Measurements from ENCODE around the gene SNF8.

Gene SNF8

DNA sequence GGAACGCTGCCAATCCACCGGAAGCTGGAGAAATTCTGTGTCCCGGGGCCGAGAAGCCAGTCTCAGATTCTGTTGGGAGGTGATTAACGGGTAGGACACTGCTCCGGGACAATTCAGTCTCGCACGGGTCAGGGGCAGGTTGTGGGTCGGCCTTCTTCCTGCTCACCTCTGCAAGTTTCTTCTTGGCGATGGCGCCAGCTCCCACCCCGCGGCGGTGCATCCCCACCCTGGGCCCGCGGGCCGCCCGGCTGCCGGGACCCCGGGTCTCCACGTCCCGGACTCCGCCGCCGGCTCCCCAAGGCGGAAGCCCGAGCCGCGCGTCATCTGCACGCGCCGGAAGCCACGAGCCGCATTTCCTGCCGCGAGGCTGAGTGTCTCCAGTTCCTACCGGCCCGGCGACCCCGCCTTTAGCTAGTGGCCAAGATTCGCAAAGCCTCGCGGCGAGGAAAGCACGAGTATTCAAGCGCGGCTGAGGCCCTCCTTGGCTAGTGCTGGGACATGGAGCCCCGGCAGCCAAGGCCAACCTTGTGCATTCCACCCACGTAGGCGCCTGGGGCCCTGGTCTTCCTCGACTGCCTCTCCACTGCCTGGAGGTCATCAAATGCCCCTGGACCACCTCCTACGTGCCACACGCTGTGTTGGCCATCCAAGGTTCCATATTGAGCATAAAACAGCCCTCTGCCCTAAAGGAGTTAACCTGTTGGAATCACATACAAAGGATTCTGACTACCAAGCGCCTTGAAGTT is at the start of gene SNF8 (continued):
- TF ChIP-seq RBAK (tag by site-specific recombination; IDR thresholded peaks at IDR 0.05) (no peak), ZNF112 (tag by site-specific recombination; IDR thresholded peaks at IDR 0.05) (no peak), OSR2 (tag by site-specific recombination; IDR thresholded peaks at IDR 0.05) (no peak), YY1 (tag by site-specific recombination; IDR thresholded peaks at IDR 0.05) (peak; percentile 40; the same call in 1 of the 2 replicates), ZNF843 (tag by site-specific recombination; IDR thresholded peaks at IDR 0.05) (no peak), ZNF324 (tag by site-specific recombination; IDR thresholded peaks at IDR 0.05) (peak; percentile 53; the same call in 1 of the 2 replicates), ZNF114 (tag by site-specific recombination; IDR thresholded peaks at IDR 0.05) (no peak), ZNF549 (tag by site-specific recombination; IDR thresholded peaks at IDR 0.05) (no peak), KLF7 (tag by site-specific recombination; IDR thresholded peaks at IDR 0.05; ENCODE audit: borderline replicate concordance) (peak; percentile 14; the same call in 1 of the 2 replicates), ZNF629 (tag by site-specific recombination; IDR thresholded peaks at IDR 0.05) (peak; percentile 71), ZNF544 (tag by site-specific recombination; IDR thresholded peaks at IDR 0.05) (no peak), ZNF626 (tag by site-specific recombination; IDR thresholded peaks at IDR 0.05) (no peak), ZNF658 (tag by site-specific recombination; IDR thresholded peaks at IDR 0.05) (no peak), ZNF146 (tag by site-specific recombination; IDR thresholded peaks at IDR 0.05) (no peak), ZNF311 (tag by site-specific recombination; IDR thresholded peaks at IDR 0.05; ENCODE audit: borderline replicate concordance) (no peak), ZNF561 (tag by site-specific recombination; IDR thresholded peaks at IDR 0.05; ENCODE audit: borderline replicate concordance) (peak; percentile 70; the same call in 1 of the 2 replicates), MZF1 (tag by site-specific recombination; IDR thresholded peaks at IDR 0.05; ENCODE audit: borderline replicate concordance) (no peak), ZNF202 (tag by site-specific recombination; IDR thresholded peaks at IDR 0.05; ENCODE audit: borderline replicate concordance) (no peak), ZNF184 (tag by site-specific recombination; IDR thresholded peaks at IDR 0.05) (peak; percentile 48; the same call in 1 of the 2 replicates), ZNF404 (tag by site-specific recombination; IDR thresholded peaks at IDR 0.05) (no peak)
- TF ChIP-seq, protein P1, sequence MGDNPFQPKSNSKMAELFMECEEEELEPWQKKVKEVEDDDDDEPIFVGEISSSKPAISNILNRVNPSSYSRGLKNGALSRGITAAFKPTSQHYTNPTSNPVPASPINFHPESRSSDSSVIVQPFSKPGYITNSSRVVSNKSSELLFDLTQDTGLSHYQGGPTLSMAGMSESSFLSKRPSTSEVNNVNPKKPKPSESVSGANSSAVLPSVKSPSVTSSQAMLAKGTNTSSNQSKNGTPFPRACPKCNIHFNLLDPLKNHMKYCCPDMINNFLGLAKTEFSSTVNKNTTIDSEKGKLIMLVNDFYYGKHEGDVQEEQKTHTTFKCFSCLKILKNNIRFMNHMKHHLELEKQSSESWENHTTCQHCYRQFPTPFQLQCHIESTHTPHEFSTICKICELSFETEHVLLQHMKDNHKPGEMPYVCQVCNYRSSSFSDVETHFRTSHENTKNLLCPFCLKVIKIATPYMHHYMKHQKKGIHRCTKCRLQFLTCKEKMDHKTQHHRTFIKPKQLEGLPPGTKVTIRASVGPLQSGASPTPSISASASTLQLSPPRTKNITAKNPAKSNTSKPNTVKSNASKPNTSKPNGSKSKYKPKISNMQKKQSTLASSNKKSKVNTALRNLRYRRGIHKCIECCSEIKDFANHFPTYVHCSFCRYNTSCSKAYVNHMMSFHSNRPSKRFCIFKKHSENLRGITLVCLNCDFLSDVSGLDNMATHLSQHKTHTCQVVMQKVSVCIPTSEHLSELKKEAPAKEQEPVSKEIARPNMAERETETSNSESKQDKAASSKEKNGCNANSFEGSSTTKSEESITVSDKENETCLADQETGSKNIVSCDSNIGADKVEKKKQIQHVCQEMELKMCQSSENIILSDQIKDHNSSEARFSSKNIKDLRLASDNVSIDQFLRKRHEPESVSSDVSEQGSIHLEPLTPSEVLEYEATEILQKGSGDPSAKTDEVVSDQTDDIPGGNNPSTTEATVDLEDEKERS (tag by site-specific recombination; IDR thresholded peaks at IDR 0.05): no peak
- TF ChIP-seq, protein P2, sequence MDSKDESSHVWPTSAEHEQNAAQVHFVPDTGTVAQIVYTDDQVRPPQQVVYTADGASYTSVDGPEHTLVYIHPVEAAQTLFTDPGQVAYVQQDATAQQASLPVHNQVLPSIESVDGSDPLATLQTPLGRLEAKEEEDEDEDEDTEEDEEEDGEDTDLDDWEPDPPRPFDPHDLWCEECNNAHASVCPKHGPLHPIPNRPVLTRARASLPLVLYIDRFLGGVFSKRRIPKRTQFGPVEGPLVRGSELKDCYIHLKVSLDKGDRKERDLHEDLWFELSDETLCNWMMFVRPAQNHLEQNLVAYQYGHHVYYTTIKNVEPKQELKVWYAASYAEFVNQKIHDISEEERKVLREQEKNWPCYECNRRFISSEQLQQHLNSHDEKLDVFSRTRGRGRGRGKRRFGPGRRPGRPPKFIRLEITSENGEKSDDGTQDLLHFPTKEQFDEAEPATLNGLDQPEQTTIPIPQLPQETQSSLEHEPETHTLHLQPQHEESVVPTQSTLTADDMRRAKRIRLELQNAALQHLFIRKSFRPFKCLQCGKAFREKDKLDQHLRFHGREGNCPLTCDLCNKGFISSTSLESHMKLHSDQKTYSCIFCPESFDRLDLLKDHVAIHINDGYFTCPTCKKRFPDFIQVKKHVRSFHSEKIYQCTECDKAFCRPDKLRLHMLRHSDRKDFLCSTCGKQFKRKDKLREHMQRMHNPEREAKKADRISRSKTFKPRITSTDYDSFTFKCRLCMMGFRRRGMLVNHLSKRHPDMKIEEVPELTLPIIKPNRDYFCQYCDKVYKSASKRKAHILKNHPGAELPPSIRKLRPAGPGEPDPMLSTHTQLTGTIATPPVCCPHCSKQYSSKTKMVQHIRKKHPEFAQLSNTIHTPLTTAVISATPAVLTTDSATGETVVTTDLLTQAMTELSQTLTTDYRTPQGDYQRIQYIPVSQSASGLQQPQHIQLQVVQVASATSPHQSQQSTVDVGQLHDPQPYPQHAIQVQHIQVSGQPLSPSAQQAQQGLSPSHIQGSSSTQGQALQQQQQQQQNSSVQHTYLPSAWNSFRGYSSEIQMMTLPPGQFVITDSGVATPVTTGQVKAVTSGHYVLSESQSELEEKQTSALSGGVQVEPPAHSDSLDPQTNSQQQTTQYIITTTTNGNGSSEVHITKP (tag by site-specific recombination; IDR thresholded peaks at IDR 0.05): peak; percentile 82
- TF ChIP-seq, protein P3, sequence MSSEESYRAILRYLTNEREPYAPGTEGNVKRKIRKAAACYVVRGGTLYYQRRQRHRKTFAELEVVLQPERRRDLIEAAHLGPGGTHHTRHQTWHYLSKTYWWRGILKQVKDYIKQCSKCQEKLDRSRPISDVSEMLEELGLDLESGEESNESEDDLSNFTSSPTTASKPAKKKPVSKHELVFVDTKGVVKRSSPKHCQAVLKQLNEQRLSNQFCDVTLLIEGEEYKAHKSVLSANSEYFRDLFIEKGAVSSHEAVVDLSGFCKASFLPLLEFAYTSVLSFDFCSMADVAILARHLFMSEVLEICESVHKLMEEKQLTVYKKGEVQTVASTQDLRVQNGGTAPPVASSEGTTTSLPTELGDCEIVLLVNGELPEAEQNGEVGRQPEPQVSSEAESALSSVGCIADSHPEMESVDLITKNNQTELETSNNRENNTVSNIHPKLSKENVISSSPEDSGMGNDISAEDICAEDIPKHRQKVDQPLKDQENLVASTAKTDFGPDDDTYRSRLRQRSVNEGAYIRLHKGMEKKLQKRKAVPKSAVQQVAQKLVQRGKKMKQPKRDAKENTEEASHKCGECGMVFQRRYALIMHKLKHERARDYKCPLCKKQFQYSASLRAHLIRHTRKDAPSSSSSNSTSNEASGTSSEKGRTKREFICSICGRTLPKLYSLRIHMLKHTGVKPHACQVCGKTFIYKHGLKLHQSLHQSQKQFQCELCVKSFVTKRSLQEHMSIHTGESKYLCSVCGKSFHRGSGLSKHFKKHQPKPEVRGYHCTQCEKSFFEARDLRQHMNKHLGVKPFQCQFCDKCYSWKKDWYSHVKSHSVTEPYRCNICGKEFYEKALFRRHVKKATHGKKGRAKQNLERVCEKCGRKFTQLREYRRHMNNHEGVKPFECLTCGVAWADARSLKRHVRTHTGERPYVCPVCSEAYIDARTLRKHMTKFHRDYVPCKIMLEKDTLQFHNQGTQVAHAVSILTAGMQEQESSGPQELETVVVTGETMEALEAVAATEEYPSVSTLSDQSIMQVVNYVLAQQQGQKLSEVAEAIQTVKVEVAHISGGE (tag by site-specific recombination; conservative IDR thresholded peaks at IDR 0.05; ENCODE audit: low read depth): peak; percentile 96
- TF ChIP-seq, protein P4, sequence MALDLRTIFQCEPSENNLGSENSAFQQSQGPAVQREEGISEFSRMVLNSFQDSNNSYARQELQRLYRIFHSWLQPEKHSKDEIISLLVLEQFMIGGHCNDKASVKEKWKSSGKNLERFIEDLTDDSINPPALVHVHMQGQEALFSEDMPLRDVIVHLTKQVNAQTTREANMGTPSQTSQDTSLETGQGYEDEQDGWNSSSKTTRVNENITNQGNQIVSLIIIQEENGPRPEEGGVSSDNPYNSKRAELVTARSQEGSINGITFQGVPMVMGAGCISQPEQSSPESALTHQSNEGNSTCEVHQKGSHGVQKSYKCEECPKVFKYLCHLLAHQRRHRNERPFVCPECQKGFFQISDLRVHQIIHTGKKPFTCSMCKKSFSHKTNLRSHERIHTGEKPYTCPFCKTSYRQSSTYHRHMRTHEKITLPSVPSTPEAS (tag by site-specific recombination; IDR thresholded peaks at IDR 0.05): no peak
- TF ChIP-seq, protein P5, sequence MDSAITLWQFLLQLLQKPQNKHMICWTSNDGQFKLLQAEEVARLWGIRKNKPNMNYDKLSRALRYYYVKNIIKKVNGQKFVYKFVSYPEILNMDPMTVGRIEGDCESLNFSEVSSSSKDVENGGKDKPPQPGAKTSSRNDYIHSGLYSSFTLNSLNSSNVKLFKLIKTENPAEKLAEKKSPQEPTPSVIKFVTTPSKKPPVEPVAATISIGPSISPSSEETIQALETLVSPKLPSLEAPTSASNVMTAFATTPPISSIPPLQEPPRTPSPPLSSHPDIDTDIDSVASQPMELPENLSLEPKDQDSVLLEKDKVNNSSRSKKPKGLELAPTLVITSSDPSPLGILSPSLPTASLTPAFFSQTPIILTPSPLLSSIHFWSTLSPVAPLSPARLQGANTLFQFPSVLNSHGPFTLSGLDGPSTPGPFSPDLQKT (IDR thresholded peaks at IDR 0.05; ENCODE audit: borderline replicate concordance, low read depth, low read length): no peak

Measured in HEK293 (cell line).